SK-N-MC (cell line): Measurements from ENCODE around the gene NOCT.

ENCODE experiments used
- EZH2 ChIP-seq: fragments of 200-600 bp; sonication (generic); IDR thresholded peaks from one replicate; pipeline ENCODE4 v1.6.1; 2017; ENCODE audit warnings: antibody characterized with exemption
- FOXP2 ChIP-seq: optimal IDR thresholded peaks from 2 replicates; pipeline ENCODE3; 2011; ENCODE audit warnings: mild to moderate bottlenecking, moderate library complexity; ENCODE audit not compliant: insufficient read depth; ENCODE audit errors: extremely low read length, control extremely low read depth
- POLR2AphosphoS5 ChIP-seq: IDR thresholded peaks from 2 replicates; pipeline ENCODE4 v1.6.1; 2012; ENCODE audit warnings: mild to moderate bottlenecking, low read depth, low read length, borderline replicate concordance

DNA sequence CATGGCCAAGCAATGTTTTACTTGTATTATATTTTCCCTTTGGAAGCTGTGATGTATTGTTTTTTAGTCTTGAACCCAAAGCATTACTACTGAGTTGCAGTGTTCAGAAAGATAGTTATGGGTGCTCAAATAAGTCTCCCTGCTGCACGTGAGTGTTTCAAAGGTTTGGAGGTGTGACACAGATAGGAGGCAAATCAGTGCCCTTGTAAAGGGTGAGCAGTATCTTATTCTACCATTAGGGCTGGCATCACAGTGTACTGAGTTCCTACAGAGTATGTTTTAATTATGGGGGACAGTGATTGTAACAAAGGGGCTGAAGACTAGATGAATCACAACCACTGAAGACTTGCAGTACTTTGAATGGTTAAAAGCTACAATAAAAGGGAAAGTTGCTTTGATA lies 38.3 kb downstream of the NOCT start:
- TF ChIP-seq POLR2AphosphoS5 (no peak), EZH2 (no peak), FOXP2 (no peak)
